Measurements from ENCODE around the gene ANO1. TPM values are rescaled to one million over a fixed set of nuclear protein-coding genes. Genes with fewer than 3 reads are reported as not detected.

The ANO1 gene
- total RNA-seq, 1 donor = 0.36 TPM

- DNase-seq (ENCODE audit: low read depth) = no peak
- no peak for TF ChIP-seq CTCF (IDR thresholded peaks at IDR 0.05; ENCODE audit: insufficient read depth, low read length)
- no peak overlapping the region for H3K4me3 ChIP-seq (ENCODE audit: low read depth, low read length)
Measured at GRCh38 chr11:70139785-70140410, 61.8 kb downstream of the ANO1 start.

GRCh38 chr11:70140711-70141485, 62.8 kb downstream of the ANO1 start:
- DNase-seq (ENCODE audit: low read depth) = no peak
- no peak for TF ChIP-seq CTCF (IDR thresholded peaks at IDR 0.05; ENCODE audit: insufficient read depth, low read length)

GRCh38 chr11:70141486-70142220, 63.5 kb downstream of the ANO1 start:
- TF ChIP-seq CTCF (IDR thresholded peaks at IDR 0.05; ENCODE audit: insufficient read depth, low read length) = no peak
- DNase-seq (ENCODE audit: low read depth) = no peak

More at GRCh38 chr11:70140711-70141485, 62.8 kb downstream of the ANO1 start:
- no peak overlapping the region for H3K4me3 ChIP-seq (ENCODE audit: low read depth, low read length)

GRCh38 chr11:70142221-70142875, 64.2 kb downstream of the ANO1 start:
- H3K4me3 ChIP-seq (ENCODE audit: low read depth, low read length) = no peak overlapping the region
- no peak for TF ChIP-seq CTCF (IDR thresholded peaks at IDR 0.05; ENCODE audit: insufficient read depth, low read length)
- DNase-seq (ENCODE audit: low read depth) = no peak

More at GRCh38 chr11:70141486-70142220, 63.5 kb downstream of the ANO1 start:
- H3K4me3 ChIP-seq (ENCODE audit: low read depth, low read length) = no peak overlapping the region

- DNase-seq (ENCODE audit: low read depth) = no peak
- H3K4me3 ChIP-seq (ENCODE audit: low read depth, low read length) = no peak overlapping the region
- TF ChIP-seq CTCF (IDR thresholded peaks at IDR 0.05; ENCODE audit: insufficient read depth, low read length) = no peak
Measured at GRCh38 chr11:70144262-70144661, 66.1 kb downstream of the ANO1 start.

GRCh38 chr11:70145071-70145470, 67.0 kb downstream of the ANO1 start:
- DNase-seq (ENCODE audit: low read depth) = no peak
- no peak overlapping the region for H3K4me3 ChIP-seq (ENCODE audit: low read depth, low read length)
- TF ChIP-seq CTCF (IDR thresholded peaks at IDR 0.05; ENCODE audit: insufficient read depth, low read length) = no peak

Measured in fibroblast of the aortic adventitia (primary cell).